A172 (cell line): ENCODE results near the gene C10orf105. TPM values are rescaled to one million over a fixed set of nuclear protein-coding genes. Genes with fewer than 3 reads are reported as not detected.

Source experiments
- DNase-seq: peaks from one replicate; pipeline ENCODE4 v3.0.0-alpha.2; 2015; ENCODE audit warnings: low spot score
- total RNA-seq: library from RNA; depleted of rRNA; stranded (reverse); fragments of >200 nt; shearing (Covaris generic); gene quantifications from 2 replicates; pipeline ENCODE4 v1.2.3, GENCODE V29; 2014

C10orf105 gene
- total RNA-seq, 1 experiment from 2014 or later = not detected

GRCh38 chr10:71751515-71752224 is 32.1 kb upstream of the C10orf105 start:
- no peak for DNase-seq

DNA sequence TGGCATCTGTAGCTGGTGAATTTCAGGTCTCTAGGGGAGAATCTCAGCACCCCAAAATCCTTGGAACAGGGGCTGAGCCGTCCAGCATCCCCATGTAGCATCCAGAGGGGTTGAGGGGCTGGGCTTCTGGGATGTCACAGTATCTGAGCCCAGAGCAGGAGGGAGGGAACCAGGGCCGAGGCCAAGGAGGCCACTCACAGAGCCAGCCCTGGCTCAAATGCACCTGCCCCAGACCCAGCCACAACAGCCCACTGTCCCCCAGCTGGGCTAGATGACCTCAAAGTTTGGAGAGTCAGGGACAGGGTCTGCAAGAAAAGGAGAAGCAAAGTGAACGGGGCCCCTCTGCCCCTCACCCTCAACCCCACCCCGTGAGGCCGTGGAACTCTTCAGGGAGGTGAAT is 31.4 kb upstream of the C10orf105 start:
- no peak for DNase-seq

DNA sequence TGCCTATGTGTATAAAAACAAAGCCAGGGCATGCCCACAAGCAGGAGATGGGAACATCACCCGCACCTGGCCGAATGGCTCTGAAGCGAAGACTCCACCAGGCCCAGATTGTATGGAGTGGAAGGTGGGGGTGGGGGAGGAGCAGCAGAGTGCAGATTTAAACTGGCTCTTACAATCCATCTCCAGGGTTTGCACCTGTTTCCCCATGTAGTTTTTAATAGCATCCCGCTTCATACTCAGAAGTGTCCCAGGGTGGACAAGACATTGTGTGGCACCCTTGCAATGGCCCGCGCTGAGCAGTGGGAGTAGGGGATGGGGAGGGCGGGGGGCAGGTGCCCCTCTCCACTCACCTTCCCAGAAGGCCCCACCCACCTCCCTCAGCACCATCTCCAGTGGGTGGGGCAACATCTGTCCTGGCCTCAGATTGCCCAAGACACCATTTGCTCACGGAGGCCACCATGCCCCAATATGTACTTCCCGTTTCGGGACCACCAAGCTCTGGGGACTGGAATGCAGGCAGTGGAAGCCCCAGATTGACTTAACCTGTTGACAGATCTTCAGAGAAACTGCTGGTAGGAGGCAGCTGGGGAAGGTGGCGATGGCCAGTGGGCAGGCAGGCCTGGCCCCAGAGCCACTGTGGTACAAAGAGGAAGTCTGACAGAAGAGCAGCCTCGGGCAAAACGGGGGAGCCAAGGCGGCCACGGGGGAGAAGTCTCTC is 30.7 kb upstream of the C10orf105 start:
- no peak for DNase-seq

- no peak for DNase-seq
Observed at GRCh38 chr10:71749396-71749795, 29.8 kb upstream of the C10orf105 start.

DNA sequence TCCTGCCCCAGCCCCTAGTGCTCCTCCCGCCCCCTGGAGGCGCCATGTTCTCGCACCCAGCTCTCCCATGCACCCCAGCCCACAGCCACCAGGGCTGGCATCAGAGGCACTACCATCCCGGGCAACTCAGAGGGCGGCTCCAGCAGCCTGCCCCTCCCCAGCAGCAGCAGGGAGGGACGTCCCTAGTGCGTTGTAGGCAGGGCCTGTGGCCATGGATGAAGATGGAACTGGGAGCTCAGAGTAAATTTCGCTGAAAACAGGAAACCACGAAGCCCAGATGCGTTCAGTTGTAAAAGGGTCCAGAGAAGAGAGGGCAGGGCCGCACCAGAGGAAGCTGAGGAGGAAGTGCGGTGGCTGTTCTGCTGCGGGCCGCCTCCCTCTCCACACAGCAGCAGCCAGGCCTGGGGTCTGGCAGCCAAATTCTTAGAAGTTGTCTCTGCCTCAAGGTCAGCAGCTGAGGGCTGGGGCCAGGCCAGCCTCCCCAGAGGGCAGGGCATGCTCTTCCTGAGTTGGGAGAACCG is 29.2 kb upstream of the C10orf105 start:
- no peak for DNase-seq

- DNase-seq = no peak
Observed at GRCh38 chr10:71747551-71748523, 28.3 kb upstream of the C10orf105 start.

- no peak for DNase-seq
Observed at GRCh38 chr10:71747039-71747531, 27.5 kb upstream of the C10orf105 start.

DNA sequence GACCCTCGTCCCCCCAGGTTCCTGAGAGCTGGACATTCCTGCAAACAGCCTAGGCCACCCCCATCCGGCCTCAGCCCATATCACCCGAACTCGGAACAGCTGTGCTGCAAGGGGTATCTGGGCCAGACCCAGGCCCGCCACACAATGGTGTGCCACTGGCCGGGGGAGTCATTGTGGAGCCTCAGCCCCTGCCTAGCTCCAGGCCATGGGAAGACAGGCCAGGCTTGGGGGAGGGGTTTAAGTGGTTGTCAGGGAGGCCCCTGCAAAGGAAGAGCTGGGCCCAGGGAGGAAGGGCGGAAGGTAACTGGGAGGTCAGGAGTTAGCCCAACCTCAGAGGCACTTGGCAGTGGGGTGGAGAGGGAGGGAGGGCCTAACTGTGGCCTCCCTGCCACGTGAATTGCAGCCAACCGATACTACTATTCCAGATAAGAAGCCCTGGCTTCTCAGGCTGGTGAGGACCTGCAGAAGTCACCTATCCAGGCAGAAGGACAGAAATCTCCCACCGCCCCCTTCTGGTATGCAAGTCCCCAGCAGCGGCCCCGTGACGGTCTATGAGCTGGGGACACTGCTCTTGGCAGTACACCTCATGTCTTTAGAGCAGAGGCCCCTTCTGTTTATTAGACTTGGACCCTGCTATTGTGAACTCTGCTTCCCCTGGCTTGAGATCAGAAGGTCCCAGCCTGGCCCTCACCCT is 26.9 kb upstream of the C10orf105 start:
- no peak for DNase-seq

GRCh38 chr10:71745664-71746250 is 26.2 kb upstream of the C10orf105 start:
- no peak for DNase-seq

DNA sequence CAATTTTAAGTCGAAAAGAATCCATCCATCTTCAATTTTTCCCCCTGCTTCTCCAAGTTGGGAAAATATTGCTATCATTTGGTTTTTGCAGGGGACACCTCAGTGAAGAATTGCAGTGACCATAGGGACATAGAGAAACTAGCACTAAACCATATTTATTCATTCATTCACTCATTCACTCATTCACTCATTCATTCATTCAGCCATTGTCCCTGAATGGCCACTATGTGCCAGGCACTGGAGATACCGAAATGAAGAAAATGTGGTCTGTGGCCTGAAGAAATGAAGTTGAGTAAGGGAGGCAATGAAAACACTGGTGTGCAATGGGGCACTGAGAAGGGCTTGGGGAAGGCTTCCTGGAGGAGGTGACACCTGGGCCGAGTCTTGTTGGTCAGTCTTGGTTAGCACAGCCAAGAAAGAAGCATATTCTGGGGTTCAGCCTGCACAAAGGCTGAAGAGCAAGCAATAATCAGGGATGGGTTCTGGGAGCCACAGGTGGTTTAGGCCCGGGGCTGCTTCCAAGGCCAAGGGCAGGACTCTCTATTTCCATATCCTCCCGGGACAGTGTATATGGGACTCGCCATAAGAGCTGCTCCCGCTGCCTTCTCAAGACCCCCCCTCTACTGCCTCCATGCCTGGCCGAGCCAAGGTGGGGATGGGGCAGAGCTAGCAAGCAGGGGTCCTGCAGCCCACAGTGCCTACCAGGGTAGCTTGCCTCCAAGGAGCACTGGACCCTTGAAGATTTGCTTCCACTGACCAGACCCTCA is 25.5 kb upstream of the C10orf105 start:
- no peak for DNase-seq

GRCh38 chr10:71743866-71744265 is 24.3 kb upstream of the C10orf105 start:
- DNase-seq = no peak

GRCh38 chr10:71743089-71743838 is 23.7 kb upstream of the C10orf105 start:
- DNase-seq = no peak

- DNase-seq = no peak
Observed at GRCh38 chr10:71742301-71743088, 22.9 kb upstream of the C10orf105 start.

GRCh38 chr10:71741671-71742070 is 22.1 kb upstream of the C10orf105 start:
- no peak for DNase-seq

DNA sequence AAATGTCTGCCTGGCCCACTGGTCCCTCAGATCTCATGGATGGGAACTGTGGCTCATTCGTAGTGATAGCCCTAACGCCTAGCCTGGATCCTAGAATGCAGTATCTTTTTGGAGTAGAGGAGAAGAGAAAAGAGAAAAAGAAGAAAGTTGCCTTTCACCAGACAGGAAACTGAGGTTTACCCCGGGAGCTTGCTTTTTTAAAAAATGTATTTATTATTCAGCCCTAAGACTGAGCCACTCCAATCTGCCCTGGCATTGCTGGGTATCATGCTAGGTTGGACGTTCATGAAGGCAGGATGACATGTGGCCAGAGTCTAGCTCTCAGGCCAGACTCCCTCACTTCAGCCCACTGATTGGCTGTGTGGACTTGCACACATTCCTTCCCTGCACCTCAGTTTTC is 21.5 kb upstream of the C10orf105 start:
- no peak for DNase-seq

DNA sequence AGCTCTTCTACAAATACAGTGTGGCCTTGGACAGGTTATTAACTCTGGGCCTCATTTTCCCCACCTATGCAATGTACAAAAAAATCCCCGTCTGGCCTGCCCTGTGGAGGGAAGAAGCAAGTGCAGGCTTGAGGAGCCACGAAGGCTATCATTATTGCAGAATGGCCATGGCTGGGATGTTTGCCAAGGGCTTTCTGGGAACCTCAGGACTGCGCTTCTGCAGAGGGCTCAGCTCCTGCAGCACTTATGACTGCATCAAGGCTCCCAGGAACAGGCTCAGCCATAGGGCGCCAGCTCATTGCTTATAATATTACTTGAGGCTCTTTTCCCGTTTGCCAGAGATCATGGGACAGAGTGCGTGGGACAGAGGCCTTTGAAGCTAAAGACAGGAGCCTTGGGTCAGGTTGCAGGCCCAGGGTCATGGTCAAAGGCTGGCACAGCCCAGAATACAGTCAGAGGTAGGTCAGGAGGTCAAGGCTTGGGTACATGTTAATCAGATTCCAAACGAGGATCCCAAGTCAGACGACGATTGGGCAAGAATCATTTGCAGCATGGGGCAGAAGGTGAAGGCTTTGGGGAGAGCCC is 20.6 kb upstream of the C10orf105 start:
- DNase-seq = no peak

DNA sequence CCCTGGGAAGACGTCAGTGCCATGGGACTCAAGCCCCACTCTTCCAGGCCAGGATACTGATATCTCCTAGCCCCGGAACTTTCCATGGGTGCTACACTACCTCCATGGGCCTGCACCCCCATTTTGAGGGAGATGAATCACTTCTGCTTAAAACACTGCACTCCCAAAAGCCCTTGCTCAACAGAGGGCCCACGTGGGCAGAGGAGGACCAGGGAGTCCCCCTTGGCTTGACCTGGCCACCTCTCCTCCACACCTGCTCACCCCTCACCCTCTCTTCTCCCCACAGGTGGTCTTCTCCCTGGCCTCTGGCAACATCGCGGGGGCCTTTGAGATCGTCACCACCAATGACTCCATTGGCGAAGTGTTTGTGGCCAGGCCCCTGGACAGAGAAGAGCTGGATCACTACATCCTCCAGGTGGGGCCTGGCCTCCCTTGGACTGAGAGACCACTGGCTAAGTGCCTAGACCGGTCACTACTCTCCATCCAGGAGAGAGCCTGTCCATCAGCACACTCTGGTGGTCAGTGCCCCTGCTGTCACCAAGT is 19.9 kb upstream of the C10orf105 start:
- no peak for DNase-seq

- no peak for DNase-seq
Observed at GRCh38 chr10:71737834-71738197, 18.2 kb upstream of the C10orf105 start.
